Activated T-cell treated with anti-CD3 and anti-CD28 coated beads, Interleukin-2, amount 50 U/mL, for 1 hour (primary cell): ENCODE data around the gene GBGT1.

Source experiments
- DNase-seq: peaks from one replicate; pipeline ENCODE4 v3.0.0-alpha.2; 2020

Gene GBGT1

DNA sequence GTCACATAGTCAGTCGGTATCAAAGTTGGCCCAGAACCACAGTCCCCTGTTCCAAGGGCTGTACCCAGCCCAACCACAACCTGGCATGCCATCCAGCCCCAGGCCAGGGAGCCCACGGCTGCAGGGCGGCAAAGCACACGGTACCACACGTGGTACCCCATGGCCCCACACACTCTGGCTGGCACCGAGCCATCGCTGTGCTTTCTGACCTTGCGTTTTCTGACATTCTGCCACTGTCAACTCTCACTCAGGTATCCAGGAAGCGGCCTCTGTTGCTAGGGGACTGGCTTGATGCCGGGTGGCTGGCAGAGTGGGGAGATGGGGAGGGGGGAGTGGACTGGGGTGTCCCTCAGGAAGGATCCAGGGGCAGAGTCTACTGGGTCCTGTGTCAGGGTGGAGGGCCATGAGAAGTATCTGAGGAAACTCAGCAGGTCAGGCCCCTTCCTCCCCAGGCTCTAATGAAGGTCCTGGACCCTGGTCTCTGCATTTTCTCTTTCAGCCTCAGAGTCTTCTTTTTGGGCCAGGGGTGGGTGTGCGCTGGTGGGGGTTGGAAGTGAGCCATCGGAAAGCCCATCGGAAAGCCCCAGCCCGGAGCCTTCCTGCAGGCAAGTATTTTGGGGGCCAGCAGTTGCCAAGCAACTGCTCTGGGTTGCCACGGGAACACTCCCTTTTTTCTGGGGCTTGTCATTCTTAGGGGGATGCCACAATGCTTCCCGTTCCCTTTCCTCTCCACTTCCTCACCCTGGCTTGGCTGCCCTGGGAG lies 21.7 kb downstream of the GBGT1 start:
- DNase-seq, result peak; percentile 74

DNA sequence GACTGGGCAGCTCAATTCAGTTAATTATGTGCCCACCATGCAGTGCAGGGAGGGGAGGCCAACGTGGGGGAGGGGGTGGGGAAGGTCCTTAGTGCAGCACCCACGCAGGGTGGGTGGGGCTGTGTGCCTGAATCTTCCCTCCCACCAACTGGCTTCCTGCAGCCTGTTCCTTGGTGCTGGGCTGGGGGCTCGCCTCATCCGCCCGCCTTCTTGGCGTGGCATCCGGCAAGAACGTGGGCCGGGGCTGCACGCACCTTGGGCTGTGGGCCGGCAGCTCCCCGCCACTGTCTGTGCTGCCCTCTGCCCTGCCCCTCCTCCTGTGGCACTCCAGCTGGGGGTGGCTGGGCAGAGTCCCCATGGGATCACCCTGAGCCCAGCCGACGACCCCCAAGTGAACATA lies 23.1 kb downstream of the GBGT1 start:
- no peak for DNase-seq

DNA sequence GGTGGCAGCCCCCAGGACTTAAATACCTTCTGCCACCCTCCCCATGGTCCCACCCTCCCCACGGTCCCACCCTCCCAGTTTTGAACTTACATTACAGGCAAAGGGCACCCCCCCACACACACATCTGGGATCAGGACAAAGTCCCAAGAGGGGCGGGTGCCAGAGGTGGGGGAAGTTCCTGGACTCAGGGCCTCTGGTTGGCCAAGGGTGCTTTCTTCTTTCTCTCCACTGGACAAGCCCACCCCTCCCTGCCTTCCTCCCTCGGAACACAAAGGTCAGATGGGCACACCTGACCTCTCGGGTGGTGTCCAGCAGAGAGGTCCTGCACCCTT lies 23.6 kb downstream of the GBGT1 start:
- DNase-seq, result no peak

DNA sequence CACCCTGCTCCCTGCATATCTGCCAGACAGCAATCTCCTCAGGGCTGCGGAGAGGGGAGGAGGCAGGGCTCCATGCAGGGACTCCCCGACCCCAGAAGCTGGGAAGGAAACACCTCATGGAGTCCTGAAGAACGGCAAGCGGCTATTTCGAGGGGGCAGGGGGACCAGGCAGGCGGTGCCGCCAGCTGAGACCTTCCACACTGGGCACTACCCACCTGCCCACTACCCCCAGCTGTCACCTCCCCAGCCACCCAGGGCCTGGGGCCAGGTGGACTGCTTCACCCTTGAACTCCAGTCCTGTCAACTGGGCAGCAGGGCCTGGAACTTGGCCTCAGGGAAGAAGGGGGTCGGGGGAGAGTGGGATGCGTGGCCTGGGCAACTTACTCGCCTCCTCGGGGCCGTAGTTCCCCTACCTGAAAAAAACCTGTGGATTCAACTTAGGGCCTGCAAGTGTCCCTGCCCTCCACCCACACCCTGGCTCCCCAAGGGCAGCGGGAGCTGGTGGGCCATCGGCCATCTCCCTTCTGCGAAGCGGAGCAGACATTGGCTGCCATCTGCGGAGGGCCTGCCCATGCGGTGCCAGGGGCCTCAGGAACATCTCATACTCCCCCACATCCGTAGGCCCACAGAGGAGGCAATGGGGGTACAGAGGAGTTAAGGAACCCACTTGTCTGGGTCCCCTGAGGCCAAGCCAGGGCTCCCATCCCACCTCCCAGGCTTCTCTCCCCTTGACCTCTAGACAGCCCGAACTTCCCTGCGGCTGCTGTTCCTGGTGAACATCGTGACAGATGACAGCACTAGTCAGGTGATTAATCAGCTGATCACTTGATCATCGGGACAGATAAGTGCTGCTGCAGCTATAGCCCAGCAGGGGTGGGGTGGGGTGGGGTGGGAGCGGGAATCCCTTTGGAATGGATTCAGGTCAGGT lies 24.2 kb downstream of the GBGT1 start:
- DNase-seq, result no peak

DNA sequence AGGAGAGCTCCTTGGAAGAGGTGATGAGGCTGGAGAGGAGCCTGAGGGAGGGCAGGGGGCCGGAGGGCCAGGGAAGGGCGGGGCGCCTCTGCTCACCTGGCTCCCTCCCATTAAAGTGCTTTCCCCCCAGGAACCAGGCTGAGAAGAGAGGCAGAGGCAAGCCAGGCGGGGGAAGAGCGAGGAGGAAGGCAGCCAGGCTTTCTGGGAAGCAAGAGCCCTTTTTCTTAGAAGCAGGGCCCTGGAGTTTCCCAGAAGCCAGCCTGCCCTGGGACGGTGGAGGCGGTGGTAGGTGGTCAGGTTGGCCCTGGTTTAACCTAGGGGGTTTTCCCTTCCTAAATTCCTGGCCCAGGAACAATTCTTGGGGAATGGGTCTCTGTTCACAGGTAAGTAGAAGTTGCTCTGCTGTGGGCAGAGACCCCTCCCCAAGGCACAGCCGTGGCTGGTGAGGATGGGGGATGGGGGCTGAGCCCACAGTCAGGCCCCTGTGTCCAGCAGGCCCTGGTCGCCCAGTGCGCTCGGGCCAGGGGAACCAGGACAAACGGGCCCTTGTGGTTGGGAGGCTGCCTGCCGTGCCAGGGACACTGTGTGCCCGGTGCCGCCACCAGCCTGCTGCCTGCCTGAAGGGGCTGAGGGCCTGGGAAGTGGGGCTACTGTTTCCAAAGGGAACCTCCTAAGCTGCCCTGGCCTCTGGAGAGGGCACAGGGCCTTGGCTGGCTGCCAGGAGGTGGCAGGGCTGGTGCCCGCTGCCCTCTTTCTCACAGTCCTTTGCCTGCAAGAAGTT lies 26.1 kb downstream of the GBGT1 start:
- no peak for DNase-seq

DNA sequence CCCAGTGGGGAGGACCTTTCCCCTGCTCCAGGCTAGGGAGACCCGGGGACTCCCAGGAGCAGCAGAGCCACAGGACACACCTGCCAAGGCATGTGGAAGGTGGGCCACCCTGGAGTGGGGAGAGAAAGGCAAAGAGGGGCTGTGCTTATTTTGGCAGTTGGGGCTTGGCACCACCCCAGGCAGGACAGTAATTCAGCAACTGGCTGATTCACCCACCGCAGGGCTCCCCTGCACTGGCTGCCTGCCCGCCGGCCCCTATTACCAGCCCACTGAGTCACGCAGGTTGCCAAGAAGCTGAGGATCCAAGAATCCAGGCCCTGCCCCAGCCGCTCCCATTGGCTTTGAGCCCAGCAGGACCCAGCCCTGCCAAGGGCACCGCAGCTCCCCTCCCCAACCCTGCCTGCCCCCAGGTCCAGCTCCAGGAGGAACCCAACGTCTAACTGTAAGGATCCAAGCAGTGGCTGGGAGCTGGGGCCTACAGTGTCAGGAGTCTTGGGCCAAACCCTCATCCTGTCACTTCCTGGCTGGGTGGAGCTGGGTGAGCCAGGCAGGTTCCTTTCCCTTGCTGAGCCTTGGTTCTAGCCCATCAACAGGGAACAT lies 28.5 kb downstream of the GBGT1 start:
- DNase-seq, result peak; percentile 62

DNA sequence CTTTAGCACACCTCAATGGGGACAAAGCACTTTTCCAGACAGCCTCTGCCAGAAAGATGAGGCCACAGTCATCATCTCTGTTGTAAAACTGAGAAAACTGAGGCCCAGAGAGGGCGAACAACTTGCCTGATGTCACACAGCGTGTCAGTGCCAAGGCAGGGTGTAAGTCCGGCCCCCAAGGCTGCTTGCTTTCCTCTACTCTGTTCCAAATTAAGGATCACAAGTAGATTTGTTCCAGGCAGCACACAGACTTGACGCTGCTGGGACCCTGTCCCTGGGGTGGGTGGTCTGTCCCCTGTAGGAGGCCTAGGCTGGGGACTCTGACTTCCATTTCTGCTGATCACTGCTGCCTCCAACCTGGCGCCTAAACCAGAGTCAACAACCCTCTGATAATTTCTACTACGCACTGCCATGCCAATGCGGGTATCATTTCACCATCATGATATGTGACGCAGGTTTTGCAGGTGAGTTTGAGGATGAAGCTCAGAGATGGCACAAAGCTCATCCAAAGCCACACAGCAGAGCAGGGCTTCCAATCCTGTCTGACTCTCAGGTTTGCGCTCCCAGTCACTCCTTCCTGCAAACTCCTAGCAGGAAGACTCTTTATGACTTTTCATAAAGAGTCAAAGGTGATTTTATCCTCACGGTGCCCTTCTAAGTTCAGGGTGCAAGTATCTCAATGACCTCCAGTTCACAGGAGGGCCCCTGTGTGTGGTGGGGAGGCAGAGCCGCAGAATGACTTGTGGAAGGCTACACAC lies 29.1 kb downstream of the GBGT1 start:
- DNase-seq, result no peak

DNA sequence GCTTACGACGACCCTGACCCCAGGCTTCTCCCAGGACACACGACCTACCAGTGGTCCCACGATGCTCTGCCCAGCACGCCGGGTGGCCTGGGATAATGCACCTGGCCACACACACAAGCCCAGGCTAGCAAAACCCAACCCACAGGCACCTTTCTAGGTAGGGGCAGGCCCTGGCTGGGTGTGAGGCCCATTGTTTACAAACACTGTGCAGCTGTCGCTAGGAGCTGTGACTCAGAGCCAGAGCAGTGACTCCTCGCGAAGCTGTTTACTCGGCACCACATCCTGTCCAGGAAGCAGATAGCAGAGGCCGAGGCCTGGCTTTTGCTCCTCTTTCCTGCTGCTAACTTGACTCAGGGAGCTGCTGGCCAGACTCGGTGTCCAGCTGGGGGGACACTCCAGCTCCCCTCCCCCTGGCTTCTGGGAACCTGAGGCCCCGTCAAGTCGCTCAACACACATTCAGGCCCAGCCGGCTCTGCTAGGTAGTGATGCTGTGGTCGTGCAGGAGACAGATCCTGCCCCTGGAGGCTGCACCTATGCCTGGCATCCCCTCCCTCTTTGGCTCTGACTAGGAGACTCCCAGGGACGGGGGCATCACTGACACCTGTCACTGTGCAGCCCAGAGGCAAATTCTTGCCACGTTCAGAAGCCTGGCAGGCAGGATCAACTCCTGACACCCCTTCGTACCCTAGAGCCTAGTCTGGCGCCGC lies 29.9 kb downstream of the GBGT1 start:
- peak; percentile 83 for DNase-seq

DNA sequence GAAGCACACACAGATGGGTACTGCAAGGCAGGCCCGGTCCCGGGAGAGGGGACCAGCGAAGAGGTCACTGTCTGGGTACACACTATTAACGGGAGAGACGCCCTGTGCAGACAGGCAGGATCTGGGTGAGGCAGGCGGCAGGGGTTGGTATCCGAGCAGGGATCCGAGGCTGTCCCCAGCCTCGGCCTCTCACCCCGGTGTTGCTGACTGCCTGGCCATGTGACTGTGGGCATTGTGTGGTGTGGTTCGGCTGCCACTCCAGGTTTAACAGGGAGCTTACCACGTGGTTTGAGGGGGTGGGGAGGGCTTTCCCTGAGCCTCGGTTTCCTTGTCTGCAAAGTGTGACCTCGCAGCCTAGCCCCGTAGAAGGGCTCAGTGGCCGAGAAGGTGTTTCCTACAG lies 31.5 kb downstream of the GBGT1 start:
- no peak for DNase-seq

DNA sequence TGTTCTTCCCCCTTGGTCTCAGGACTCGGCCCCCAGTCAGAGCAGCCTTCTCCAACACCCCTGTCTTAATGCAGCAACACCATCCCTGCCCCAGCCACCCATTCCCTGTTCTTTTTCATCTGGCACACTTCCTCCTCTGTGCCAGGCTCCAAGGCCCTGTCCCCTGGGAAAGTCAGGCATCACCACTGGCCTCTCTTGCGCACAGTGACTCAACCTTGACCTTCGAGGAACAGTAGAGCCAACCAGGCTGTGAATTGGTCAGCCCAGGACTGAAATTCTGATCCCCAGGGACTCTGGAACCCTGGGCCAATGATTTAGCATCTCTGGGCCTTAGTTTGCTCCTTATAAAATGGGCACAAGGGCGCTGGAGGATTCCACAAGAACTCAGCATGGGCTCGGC lies 32.2 kb downstream of the GBGT1 start:
- DNase-seq, result no peak

DNA sequence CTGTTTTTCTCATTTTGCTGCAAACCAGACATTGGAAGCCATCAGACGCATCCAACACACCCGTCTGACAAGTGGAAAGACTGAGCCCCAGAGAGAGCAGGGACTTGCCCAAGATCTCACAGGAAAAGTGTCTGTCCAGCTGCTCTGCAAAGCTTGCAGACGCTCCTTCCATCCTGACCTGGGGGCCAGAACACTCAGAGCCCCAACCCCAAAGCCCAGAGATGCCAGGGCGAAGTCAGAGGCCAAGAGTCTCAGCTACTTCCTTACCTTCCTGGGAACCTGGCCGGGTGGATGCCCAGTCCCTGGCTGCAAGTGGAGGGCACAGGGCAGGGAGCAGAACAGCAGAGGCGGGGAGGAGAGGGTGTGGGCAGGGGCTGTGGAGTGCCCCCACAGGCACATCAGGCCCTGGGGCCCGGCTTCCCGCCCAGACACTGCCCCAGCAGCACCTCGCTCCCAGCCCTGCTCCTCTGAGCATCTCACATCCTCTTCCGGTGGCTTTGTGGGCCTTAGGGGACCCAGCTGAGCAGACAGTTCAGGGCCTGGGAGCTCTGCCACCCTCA lies 32.9 kb downstream of the GBGT1 start:
- DNase-seq, result peak; percentile 63

DNA sequence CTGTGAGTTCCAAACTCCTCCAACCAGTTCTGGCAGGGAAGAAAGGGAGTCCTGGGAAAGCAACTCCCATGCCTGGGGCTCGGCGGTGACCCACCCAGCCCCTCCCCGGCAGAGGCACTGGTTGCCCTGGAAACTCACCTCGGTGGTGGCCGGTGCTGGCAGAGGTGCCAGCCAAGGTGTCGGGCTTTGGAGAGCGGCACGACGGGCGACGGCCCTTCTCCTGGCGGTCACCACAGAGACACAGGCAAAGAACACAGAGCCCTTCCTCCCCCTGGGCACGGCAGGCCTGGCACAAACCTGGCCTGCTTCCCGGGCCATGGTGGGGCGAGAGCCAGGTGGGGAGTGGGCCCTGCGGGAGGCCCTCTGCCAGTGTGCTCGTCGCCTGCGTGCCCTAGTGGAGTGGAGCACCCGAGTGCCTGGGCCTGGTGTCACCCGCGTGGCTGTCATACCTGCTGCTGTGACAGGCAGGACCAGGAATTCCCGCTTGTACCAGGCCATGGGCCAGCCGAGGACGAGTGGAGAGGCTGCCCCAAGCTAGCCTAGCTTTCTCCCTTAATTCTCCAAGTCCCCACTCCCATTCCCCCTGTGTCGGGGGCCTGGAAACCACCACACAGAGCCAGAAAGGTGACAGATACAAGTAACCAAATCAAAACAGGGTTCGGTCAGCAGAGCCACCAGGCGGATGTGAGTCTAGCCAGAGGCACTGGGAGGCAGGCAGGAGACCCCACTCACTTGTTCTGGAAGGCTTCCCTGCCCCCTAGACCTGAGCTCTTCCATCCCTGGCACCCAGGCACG lies 34.5 kb downstream of the GBGT1 start:
- DNase-seq, result no peak

DNA sequence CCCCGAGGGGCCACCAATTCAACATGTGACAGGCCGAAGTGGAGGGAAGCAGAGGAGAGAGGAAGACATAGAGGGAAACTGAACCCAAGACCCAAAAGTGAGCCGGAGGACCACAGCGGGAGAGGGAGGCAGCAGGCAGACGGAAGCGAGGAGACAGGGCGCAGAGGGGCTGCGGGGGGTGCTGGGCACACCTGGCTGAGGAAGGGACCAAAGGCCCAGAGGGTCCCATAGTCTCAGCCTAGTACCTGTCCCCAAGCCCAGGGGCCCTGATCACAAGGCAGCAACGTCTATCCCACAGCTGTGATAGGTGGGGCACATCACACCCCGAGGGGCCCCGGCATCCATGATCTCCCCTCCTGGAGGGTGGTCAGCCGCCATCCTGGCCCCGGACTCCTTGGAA lies 35.6 kb downstream of the GBGT1 start:
- DNase-seq, result no peak

DNA sequence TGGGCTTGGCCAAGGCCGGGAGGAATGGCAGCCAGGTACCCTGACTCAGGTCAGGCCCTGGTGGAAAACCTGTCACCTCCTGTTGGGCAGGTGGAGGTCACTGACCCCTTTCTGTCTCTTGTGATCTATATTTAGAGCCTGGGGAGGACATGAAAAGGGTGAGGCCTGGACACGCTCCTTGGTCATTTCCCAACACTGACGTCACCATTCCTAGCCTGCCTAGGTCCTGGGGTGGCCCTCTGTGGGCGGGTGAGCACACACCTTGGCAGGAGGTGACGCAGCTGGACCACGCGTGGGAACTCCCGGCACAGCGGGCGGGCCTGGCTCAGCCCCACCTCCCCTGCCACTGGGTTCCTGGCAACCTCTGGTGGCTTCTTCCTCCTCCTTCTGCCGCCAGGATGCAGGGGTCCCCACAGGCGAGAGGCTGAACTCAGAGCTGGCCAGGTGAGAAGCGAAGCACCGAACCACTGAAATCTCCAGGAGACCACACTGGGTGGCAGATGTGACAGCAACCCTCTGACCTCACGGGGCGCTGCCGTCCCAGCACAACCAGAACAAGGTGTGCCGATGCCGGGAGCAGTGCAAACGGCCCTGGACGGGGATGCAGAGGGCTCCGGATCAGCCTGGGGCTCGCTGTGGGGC lies 36.3 kb downstream of the GBGT1 start:
- DNase-seq, result peak; percentile 63

DNA sequence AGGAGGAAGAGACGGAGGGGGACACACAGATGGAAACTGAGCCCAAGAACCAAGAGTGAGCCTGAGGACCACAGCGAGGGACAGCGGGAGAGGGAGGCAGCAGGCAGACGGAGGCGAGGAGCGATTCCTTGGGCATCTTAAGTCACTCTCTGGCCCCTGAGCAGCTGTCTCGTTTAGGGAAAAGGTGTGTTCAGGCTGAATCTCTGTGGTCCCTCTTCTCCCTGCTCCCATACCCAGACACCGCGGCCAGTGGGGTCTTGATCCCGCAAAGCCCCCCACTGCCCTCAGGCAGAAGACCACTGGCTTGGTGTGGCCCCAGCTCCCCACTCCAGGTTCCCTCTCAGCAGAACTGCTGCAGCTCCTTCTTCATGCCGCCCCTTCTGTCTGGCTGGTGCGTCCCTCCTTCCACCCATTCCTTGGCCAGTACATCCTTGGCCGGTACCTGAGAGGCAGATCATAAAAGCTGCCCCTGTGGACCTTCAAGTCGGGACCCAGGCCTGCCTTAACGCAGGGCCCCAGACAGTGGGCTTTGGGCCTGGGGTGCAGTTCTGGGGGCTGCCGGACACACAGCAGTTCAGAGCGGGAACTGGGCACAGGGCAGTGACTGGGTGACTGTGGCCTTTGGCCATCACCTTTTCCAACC lies 36.9 kb downstream of the GBGT1 start:
- no peak for DNase-seq

DNA sequence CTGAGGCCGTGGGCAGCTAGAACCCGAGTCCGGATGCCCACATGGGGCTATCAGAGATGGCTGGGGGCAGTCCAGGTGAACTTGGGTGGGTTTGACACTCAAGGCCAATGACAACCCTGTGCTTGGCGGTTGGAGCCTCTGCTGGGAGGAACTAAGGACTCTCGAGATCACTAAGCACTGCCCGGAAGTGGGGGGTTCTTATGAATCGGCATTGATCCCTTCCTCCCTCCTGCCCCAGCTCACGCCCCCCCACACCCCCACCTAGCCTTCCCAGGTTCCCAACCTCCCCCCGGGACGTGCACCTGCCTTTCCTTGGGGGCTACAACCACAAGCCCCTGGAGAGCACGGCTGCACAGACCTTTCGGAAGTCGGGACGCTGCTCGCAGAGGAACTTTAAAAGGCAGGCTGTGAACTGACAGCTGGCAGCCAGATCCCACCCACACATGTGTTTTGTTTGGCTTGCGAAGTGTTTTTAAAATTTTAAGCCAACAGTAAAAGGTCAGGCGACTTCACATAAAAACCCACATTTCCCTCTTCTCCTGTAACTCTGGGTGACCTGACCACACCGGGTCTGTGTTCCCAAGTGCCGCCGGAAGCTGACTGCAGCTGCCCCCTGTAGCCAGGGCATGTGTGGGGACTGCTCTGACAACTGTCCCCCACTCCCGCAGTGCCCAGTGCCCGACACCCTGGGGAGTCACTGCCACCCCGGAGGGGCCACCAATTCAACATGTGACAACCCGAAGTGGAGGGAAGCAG lies 37.6 kb downstream of the GBGT1 start:
- no peak for DNase-seq

DNA sequence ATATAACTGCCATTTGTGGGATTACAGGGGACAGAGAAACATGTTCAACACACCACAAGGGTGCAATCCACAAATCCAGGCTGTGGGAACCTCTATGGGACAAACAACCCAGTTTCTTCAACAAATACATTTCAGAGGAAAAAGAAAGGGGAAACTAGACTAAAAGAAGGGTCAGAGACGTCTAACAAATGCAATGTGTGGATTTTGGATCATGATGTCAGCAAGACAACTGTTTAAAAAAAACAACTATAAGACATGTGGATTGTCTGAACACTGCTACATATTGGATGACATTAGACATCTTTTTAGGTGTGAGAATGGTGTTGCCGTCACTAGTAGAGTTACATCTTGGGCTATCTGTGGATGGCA lies 38.8 kb downstream of the GBGT1 start:
- DNase-seq, result no peak

DNA sequence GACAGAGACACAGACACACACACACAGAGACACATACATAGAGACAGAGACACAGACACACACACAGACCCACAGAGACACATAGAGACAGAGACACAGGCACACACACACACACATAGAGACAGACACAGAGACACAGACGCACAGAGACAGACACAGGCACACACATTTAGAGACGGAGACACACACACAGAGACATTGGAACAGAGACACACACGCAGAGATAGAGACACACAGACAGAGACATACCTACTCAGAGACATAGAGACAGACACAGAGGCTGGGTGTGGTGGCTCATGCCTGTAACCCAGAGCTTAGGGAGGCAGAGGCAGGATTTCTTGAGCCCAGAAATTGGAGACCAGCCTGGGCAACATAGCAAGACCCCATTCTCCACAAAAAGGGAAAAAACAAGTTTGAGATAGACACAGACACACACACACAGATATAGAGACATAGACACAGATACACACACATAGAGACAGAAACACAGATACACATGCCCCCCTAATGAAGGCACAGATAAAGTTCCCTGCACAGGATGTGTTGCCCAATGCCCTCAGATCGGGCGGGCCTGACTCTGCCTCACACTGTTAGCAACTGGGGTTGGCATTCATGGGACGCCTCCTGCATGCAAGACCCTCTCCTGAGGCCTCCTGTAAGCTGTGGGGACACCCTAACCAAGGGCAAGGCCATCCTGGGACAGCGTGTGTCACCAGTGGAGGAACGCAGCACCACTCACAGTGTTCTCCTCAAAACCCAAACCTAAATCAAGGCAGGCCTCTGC lies 39.4 kb downstream of the GBGT1 start:
- DNase-seq, result no peak
